Adrenal gland (tissue), 5 donors: ENCODE results near the gene MACO1.

Experiments used
- CTCF ChIP-seq, 6 experiments: fragments of 450-650 bp in 4 of 6; fragments of 200-600 bp in 2 of 6; sonication (generic) in 1 of 6; IDR thresholded peaks; 1 replicate in 5 of 6; 2 replicates in 1 of 6; pipeline versions ENCODE4 v1.5.1 to v1.8.0; 2016 to 2021; ENCODE audit warnings: antibody characterized with exemption in 6 of 6, mild to moderate bottlenecking in 2 of 6, moderate library complexity in 1 of 6
- POLR2A ChIP-seq, 2 donors: fragments of 450-650 bp; IDR thresholded peaks; one replicate each; pipeline ENCODE4 v1.6.1; 2017; ENCODE audit warnings: antibody characterized with exemption in 2 of 2, mild to moderate bottlenecking in 2 of 2, moderate library complexity in 1 of 2
- donor health status: DM: no; HTN: no; CAD: no.

DNA sequence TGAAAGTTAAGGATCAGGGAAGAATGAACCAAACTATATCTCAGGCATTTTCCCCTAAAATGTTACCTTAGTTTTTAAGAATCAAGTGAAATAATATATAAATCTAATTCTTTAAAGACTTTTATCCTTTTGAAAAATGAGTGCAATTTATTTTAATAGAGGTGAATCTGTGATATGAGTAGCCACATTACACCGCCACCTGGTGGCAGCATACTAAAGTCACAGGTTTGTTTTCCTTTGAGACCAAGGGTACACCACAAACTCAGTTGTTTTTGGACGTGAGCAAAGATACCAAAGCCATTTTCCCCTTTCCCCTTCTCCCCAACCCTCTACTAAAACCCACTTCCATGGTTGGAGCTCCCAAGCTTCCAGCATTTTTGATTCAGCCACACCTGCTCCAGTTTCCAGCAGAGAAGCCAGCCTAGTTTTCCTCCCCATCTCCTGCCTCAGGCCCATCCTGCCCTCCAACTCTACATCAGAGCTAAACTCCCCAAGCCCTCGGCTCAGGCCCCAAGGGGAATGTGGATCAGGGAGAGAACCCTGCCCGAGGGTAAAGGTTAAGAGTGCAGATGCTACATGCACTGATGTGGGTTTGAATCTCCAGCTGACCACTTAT, 89.9 kb downstream of the MACO1 start:
- TF ChIP-seq CTCF (IDR thresholded peaks at IDR 0.05) (peak; percentile 72 to 90 (median 80)), POLR2A (IDR thresholded peaks at IDR 0.05) (no peak)
